Hematopoietic multipotent progenitor cell (in vitro differentiated cells): Measurements from ENCODE around the gene NEDD4. TPM values are rescaled to one million over a fixed set of nuclear protein-coding genes. Genes with fewer than 3 reads are reported as not detected.
"Not testable (repeated sequence)": the region's sequence is repeated elsewhere in the genome, so short reads cannot be mapped to it uniquely, and the experiment has no call there.

Experiments
- DNase-seq, 3 donors: peaks; one replicate each; pipeline ENCODE4 v3.0.0-alpha.2; 2011 to 2015; ENCODE audit warnings: low read depth in 2 of 3, low spot score in 2 of 3
- total RNA-seq: library from RNA; depleted of rRNA; stranded (reverse); fragments of >200 nt; gene quantifications from one replicate; pipeline ENCODE4 v1.2.3, GENCODE V29; 2012

NEDD4 gene
- total RNA-seq, 1 donor: 18.0 TPM

DNA sequence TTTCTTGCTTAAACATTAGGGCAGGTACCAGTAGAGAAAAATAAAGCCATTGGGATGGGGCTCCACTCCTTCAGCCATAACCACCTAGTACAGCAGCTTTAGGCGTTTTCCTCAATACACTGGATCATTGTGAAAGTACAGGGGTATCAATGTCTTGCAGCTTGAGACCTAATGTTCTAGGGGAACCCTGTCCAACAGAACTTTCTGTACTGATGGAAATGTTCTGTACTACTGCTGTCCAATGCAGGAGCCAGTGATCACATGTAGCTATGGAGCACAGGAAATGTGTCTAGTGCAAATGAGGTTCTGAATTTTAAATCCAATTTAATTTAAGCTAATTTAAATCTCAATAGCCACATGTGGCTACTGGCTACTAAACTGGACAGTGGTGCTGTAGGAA lies 93.9 kb downstream of the NEDD4 start:
- no peak for DNase-seq

DNA sequence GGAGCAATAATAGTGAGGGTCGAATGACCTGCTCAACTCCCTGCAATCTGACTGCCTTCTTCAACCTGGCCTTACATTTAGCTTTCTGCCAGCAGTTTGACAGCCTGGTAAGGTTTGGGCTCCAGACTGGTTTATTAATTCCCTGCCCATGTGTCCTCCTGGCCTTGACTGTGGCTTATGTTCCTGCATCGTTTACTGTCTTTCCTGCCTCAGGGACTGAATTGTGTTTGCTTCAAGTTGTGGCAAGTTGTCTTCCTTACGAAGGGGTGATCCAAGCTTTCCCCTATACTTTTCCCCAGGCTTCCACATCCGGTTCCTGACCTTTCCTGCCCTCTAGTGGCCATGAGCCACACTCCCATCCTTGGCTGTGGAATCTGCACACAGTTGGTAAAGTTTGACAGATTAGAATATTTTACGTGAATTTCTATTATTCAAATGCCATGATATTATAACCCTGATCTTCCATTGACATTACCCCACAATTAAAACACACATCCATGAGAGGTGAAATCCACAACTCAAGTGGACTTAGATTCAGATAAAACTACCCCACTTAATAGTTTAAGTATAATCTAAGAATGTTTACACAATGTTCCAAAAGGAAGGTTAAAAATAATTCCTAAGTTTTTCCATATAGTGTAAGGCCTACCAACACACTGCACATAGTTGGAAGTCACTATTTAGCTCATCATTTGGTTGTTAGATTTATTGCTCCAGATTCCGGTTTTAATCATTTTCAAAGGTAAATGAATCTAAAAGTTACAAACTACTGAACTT lies 95.7 kb downstream of the NEDD4 start:
- peak in 1 of 3 donors; percentile 12 for DNase-seq

DNA sequence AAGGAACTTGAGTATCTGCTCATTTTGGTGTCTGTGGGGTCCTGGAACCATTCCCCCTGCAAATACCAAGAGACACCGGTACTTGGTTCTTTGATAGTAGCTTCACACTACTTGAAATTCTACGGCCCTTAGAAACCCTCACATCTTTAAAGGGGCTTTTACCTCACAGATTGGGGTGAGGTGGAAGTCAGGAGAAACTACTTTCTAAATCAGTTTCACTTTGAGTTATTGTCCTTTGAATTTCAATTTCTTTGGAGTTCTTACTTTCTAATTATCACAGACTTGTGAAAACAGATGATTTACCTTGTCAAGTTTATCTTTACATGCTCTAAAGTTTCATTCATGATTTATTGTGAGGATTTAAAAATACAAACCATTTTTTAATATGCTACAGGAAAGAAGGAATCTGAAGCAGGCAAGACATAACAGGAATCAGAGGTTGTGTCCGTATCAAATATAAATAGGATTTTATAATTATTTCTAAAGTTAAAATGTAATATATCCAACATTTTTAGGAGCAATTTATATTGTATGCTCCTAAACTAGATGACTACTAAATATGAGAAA lies 98.9 kb downstream of the NEDD4 start:
- DNase-seq: peak in 1 of 3 donors; percentile 10

DNA sequence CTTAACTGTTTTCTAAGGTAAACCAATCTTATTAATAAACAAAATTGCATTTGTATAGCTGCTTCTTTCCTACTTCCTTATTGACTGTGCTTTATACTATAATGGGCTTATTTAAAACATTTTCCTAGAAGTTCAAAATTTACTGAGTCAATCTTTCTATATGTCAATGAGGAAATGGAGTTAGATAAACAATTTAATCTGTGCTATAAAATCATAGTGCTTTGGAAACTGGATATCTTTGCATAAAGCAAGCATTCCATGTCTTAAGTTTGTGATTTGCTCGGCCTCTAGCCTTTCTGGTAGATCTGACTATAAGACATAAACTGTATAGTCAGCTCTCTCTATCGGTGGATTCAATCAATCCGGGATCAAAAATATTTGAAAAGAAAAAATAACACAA lies 99.6 kb downstream of the NEDD4 start:
- DNase-seq: no peak

DNA sequence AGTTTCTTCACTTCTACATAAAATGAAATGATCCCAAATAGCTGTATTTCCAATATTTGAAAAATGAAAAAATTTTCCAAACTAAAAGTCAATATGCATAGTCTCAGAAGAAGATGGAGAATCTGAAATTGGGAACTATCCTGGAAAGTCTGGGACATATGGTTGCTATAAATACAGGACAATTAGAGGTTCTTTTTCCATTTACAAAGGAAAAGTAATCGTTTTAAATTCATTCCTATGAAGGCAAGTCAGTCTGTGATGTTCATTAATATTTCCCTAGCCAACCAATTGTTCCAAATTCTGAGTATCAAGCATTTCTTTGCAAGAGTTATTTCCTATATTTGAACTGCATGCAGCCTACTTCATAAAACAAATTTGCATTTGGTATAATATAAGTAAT lies 102.2 kb downstream of the NEDD4 start:
- DNase-seq: no peak

DNA sequence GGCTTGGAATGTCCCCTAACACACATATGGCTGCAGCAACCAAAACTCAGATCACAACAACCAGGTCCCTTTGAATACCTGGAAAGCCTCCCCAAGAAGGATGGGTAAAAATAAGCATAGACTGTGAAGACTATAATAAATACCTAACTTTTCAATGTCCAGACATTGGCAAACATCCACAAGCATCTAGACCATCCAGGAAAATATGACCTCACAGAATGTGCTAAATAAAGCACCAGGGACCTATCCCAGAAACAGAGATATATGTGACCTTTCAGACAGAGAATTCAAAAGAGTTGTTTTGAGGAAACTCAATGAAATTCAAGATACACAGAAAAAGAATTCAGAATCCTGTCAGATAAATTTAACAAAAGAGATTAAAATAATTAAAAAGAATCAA lies 109.2 kb downstream of the NEDD4 start:
- no peak for DNase-seq

DNA sequence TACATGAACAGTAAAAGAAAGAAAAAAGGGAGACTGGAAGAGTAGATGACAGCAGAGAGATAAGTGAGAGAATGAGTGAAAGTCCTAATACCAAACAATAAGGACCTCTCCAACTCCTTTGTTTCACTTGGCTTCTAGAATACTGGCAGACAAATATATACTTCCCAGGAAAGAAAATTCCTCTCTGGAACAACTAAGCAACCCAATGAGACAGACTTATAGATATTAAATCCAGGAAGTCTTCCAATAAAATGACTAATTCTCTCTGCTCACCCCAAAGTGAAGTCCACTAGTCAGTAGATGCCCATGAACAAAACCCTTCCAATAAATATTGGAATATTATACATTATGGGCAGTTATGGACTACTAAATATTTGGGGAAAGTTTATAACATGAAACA lies 114.2 kb downstream of the NEDD4 start:
- no peak for DNase-seq

DNA sequence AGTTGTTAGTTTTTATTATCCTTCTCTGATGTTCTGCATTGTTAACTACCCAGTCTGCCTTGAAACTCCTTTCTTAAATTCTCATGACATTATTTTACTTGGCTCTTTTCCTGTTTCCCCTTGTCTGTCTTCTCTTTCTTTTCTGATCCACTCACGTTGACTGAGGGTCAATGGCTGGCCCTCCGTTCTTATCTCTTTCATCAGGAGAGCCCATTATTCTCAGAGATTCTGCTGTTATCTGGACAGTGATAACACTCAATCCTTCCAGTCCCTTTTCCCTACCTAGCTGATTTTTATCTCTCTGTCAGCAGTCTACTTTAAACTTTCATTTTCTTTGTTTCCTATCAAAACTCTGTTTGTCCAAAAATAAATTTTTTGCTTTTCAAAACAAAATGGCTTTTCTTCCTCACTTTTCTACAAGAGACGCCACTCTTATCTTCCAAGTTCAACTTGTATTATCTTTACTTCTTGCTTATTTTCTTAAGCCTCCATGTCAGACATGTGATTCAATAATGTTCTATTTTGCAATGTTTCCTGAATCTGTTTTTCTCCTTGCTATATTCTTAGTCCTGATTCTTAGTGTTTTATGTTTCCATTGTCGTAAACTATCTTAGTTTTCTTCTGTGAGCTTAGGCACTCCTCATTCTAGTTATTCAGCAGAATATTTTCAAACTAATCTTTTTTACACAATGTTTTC lies 120.2 kb downstream of the NEDD4 start:
- no peak for DNase-seq

DNA sequence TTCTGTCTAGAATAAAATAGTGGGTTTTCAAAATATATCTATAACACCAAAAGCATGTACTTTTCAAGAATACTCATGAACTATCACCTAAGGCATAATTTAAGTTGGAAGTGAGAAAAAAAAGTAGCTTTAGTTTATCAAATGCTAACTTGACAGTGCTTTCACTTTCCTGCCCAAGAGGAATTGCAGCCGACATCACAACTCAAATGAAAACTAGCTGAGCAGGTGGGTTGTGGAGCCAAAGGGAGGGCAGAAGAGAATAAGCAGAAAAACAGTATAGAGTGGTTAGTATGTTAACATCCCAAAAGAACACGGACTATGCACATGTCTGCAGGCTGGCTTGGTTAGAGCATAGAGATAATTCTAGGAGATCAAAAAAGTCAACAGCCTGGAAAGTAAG lies 120.9 kb downstream of the NEDD4 start:
- DNase-seq: no peak

DNA sequence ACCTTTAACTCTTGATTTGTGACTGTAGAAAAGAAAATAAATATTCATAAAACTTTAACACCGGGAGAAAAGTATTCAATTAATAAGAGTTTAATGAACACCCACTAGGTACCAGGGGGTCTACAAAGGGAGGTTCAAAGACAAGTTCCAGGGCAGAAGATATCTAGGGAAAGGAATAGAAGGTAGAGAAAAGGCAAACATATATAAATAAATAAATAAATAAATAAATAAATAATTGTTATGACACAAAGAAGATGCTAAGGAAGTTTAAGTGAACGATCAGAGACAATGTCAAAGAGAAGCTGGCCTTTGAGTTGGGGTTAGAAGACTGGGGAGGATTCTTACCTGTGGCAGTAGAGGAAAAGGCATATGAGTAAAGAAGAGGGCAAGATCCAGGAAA lies 123.8 kb downstream of the NEDD4 start:
- DNase-seq: no peak

DNA sequence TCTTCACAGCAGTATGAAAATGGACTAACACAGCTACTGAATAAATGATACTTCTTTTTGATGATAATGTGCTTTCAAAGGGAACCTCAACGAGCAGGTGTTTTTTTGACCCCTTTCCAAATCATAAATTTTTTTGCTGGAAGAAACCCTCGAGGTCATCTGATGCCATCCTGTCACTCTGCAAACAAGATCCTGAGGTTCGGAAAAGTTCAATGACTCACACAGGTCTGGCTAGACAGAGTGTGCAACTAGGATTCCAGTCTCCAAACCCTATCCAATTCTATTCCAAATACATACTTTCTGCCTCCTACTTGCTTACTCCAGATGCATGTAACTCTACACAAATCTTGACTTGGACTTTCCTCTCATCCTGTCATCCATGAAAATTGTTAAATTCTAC lies 124.7 kb downstream of the NEDD4 start:
- no peak for DNase-seq

DNA sequence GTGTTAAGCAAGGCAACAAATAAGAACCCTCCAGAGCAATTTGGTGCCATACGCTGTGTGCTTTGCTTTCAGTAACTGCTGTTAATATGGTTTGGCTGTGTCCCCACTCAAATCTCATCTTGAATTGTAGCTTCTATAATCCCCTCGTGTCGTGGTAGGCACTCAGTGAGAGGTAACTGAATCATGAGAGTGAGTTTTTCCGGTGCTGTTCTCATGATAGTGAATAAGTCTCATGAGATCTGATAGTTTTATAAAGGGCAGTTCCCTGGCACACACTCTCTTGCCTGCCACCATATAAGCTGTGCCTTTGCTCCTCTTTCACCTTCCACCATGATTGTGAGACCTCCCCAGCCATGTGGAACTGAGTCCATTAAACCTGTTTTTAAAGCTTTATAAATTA lies 125.1 kb downstream of the NEDD4 start:
- DNase-seq: not testable (repeated sequence)

DNA sequence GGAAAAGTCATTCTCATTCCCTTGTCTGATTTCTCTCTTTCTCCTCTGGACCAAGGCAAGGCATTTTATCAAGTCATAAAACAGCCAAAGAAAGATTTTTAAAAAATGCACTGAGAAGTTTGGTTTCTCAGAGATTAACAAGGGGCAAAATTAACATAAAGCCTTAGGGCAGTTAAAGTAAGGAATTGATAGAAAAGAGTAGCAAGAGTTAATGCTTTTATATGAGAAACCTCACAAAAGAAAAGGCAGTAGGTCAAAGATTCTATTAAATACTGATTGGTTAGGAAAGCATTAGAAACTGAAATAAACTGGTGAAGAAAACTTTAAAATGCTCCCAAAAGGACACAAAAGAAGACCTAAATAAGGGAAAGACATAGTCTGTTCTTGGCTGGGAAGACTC lies 129.5 kb downstream of the NEDD4 start:
- no peak for DNase-seq

DNA sequence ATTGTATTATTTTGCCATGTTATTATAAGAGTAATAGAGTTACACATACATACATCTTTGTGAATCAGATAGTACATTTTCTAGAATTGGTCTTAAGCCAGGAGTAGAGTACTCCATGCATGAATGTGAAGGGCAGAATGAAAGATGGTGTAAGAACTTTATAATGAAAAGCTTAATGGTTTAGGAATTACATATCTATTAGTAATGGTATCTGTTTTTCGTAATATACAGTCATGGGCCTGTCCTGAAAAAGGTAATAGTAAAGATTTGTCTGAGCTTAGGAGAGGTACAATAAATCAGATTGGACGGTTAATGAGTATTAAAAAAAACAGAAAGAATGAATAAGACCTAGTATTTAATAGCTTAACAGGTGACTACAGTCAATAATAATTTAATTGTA lies 132.3 kb downstream of the NEDD4 start:
- DNase-seq: no peak

DNA sequence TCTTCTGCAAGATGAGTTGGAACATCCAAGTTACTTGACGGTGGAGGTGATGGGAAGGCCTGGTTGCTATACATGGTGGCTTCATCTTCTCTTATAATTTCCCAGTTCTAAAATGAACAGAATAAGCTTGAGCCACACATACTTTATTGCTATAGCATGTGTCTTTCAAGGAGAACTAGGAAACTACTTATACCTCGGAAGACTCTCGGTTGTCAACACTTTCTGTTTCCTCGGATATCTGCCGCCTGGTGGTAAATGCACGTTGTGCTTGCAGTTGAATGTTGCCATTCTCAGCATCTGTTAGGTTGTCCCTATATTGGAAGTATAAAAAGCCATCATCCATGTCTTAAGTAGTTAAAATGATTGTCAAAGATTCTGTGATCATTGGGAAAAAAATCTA lies 132.9 kb downstream of the NEDD4 start:
- no peak for DNase-seq

DNA sequence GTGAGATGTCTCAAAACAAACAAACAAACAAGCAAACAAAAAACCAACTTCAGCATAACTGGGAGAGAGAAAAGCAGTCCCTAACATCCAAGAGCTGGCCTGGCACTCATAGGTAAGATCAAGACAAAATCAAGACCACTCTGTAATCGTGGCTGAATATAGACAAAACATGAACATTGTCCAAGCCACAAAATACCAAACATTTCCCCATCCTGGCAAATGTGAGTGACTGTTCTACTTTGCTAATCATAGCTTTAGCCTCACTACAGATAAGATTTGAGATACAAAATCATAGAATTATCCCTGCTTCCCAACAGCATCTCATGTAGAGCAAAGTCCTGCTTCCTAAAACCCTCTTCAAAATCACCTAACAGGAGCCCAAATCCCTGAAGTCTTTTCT lies 133.7 kb downstream of the NEDD4 start:
- no peak for DNase-seq

DNA sequence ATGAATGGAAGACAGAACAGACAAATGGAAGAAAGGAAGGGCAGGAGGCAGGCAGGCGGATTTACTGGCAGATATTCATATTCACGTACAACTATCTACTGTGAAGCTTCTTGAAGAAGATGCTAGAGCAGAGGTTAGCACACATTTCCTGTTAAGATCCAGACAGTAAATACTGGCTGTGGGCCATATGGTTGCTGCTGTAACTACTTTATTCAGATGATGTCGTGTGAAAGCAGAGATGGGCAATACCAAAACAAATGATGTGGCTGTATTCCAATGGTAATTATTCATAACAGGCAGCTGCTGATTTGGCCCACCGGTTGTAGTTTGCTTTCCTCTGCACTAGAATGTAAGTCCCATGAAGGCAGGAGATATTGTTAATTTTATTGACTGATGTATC lies 134.8 kb downstream of the NEDD4 start:
- DNase-seq: no peak

DNA sequence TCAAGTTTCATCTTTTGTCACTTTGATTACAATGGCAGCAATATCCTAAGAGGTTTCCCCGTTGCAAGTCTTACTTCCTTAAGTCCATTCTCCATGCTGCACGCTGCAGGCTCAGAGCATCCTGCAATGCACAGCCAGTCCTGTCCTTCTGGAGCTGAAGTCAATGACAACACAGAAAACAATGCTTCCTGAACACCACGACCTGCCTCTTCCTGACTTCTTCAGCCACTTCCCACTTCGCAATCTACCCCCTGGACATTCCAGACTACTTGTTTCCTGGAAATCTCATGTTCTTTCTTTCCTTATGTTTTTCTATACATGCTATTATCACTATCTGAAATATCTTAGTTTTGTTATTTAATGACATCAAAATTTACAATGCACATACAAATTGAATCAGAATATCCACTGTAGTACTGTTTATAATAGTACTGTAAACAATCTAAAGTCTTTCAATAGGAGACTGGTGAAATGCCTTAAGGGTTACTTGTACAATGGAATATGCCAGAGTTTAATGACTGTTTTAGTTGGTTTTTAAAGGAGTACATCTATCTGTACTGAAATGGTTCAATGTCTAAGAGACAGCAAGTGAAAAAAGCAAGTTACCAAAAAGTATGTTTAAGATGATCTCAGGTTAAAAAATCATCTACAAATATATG lies 136.8 kb downstream of the NEDD4 start:
- DNase-seq: no peak

DNA sequence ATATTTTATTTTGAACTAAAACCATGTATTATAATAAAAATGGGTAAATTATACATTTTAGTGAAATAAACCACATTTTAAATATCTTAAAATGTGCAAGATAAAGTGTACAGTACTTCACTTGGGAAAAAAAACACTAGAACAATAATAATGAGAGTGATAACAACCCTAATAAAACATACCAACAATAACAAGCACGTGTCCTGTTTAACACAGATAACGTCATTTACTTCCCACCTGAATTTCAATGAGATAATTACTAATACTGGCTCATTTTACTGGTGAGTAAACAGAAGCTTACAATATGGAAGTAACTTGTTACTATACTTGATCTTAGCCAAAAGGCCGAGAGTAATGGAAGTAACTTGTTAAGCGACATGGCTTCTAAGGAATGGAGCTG lies 140.3 kb downstream of the NEDD4 start:
- DNase-seq: no peak

DNA sequence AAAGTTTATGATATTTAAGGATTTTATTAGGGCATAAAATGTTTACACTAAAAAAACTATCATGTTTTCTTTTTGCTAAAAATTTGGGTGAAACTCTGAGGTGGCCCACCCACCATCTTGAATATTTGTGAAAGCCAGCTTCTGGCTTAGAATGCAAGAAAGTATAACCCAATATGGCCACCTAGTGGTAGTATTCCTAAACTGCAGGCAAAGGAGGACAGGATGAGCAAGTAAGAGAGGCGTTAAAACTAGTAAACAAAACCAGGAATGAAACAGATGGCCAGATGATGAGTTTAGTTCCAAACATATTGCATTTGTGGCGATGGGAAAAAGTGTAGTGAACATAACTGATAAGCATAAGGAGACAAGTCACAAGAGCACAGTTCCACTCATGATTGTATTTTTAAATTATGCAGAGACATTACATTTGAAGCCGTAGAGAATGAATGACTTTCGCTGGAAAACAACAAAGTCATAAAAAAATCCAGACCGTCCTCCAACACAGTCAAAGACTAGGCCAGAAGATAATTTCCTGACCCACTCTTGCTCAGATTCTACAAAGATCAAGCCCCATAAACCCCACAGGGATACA lies 147.2 kb downstream of the NEDD4 start:
- DNase-seq: peak; percentile 25 to 86 (median 60)

DNA sequence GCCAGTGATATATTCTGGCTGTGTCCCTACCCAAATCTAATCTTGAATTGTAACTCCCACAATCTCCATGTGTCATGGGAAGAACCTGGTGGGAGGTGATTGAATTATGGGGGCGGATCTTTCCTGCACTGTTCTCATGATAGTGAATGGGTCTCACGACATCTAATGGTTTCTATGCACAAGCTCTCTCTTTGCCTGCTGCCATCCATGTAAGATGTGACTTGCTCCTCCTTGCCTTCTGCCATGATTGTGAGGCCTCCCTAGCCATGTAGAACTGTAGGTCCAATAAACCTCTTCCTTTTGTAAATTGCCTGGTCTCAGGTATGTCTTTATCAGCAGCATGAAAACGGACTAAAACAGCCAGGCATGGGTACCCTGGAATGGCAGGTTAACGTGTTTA lies 150.5 kb downstream of the NEDD4 start:
- DNase-seq: not testable (repeated sequence)
